GM18861 (cell line): ENCODE results near the gene PHKB.
"Not testable (repeated sequence)": the region's sequence is repeated elsewhere in the genome, so short reads cannot be mapped to it uniquely, and the experiment has no call there.

Experiments
- ATAC-seq: cut with Tn5 transposase; IDR thresholded peaks from one replicate; pipeline ENCODE4 v1.9.1; 2021; ENCODE audit not compliant: unreplicated experiment

The PHKB gene

GRCh38 chr16:47499700-47500264 lies 38.7 kb downstream of the PHKB start:
- no peak for ATAC-seq

- ATAC-seq, result no peak
These were observed 42.8 kb downstream of the PHKB start for GRCh38 chr16:47503936-47504335.

- no peak for ATAC-seq
These were observed 43.5 kb downstream of the PHKB start for GRCh38 chr16:47504599-47504998.

GRCh38 chr16:47506800-47507199 lies 45.7 kb downstream of the PHKB start:
- ATAC-seq, result no peak

- ATAC-seq, result no peak
These were observed 46.6 kb downstream of the PHKB start for GRCh38 chr16:47507701-47508100.

- no peak for ATAC-seq
These were observed 50.8 kb downstream of the PHKB start for GRCh38 chr16:47511882-47512281.

- no peak for ATAC-seq
These were observed 57.9 kb downstream of the PHKB start for GRCh38 chr16:47519037-47519436.

GRCh38 chr16:47519546-47519945 lies 58.4 kb downstream of the PHKB start:
- no peak for ATAC-seq

- no peak for ATAC-seq
These were observed 59.0 kb downstream of the PHKB start for GRCh38 chr16:47519996-47520679.

- peak; percentile 99 for ATAC-seq
These were observed 62.3 kb downstream of the PHKB start for GRCh38 chr16:47523342-47524006.

- ATAC-seq, result no peak
These were observed 62.9 kb downstream of the PHKB start for GRCh38 chr16:47524007-47524405.

- ATAC-seq, result no peak
These were observed 67.3 kb downstream of the PHKB start for GRCh38 chr16:47528431-47528830.

- ATAC-seq, result no peak
These were observed 72.7 kb downstream of the PHKB start for GRCh38 chr16:47533744-47534292.

GRCh38 chr16:47538472-47538871 lies 77.3 kb downstream of the PHKB start:
- no peak for ATAC-seq

GRCh38 chr16:47539707-47540670 lies 78.9 kb downstream of the PHKB start:
- ATAC-seq, result not testable (repeated sequence)

- ATAC-seq, result not testable (repeated sequence)
These were observed 80.0 kb downstream of the PHKB start for GRCh38 chr16:47541135-47541534.

- ATAC-seq, result not testable (repeated sequence)
These were observed 83.1 kb downstream of the PHKB start for GRCh38 chr16:47544255-47544654.

GRCh38 chr16:47551185-47551584 lies 90.1 kb downstream of the PHKB start:
- ATAC-seq, result not testable (repeated sequence)

- not testable (repeated sequence) for ATAC-seq
These were observed 90.6 kb downstream of the PHKB start for GRCh38 chr16:47551767-47552166.

GRCh38 chr16:47553853-47554564 lies 92.9 kb downstream of the PHKB start:
- ATAC-seq, result no peak
